Stimulated activated CD8-positive, alpha-beta memory T cell treated with anti-CD3 and anti-CD28 coated beads, Interleukin-15, amount 100 ng/mL, for 24 hours (primary cell): ENCODE measurements around the gene SLC46A3.
A peak's percentile ranks its signal among the peaks of the same experiment; 100 is the strongest.

Experiments
- DNase-seq: peaks from one replicate; pipeline ENCODE4 v3.0.0-alpha.2; 2020; ENCODE audit warnings: low read depth

Gene SLC46A3

GRCh38 chr13:28680541-28680940, 38.2 kb downstream of the SLC46A3 start:
- no peak for DNase-seq

DNA sequence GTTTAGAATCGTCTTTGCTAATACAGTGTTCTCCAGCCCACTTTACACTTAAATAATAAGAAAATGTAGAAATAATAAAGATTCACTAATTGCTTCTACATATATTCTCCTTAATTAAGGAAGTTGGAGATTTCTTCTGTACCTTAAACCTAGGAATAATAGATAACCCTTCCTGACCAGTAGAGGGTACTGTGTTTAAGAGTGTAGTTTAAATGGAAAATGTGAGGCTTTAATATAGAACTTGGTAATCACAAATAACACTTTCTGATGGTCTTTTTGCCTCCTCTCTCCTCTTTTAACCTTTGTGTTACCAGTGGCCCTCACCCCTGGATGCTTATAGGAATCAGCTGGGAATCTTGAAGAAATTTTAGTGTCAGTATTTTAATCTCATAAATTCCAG, 39.1 kb downstream of the SLC46A3 start:
- no peak for DNase-seq

DNA sequence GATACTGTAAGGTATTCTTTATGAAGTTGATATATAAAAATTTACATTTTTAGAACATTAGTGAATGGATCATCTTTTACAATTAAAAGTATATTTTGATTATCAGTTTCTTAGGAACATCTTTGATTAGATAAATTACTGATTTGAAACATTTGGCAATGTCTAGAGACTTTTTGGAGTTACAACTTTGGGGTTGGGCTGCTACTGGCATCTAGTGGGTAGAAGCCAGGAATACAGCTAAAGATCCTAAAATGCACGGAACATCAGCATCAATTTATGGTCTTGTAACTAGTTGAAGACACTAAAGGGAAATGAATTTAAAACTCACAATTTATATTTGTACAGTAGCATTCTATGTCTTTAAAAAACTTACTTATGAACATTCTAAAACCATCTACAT, 40.0 kb downstream of the SLC46A3 start:
- DNase-seq: no peak

- DNase-seq: no peak
These were observed 47.5 kb downstream of the SLC46A3 start for GRCh38 chr13:28671126-28671792.

- no peak for DNase-seq
These were observed 51.8 kb downstream of the SLC46A3 start for GRCh38 chr13:28666897-28667488.

- DNase-seq: no peak
These were observed 59.2 kb downstream of the SLC46A3 start for GRCh38 chr13:28659621-28659970.

DNA sequence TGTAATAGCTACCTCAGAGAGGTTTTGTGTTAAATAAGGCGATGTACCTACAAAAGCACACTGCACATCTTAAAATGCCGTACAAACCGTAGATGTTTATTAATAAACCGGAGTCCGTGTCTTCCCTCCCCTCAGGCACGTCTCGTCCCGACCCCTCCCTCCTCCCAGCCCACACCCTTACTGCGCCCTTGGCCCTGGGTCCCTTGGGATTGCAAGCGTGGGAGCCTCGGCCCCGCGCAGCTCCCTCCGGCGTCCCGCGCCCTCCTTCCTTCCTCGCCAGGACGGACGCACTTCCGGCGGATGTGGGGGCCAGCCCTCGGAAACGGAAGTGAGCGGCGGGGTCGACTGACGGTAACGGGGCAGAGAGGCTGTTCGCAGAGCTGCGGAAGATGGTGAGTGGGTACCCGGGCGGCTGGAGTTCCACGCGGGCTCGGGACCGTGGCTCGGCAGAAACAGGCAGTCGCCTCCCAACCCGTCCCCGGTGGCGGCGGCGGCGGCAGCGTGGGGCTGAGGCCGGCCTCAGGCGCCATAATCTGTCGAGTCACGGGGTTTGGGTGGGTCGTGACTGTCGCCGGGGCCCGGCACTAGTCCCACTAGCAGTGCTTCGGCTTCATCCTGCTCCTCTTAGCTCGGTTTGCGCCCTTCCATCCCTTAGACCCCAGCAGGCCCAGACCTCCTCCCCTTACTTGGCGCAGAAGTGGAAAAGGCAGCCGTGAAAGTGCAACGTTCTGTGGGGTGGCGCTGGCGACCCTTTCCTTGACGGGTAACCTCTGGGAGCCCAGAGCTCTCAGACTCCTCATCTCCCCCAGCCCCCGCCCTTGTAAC, 59.8 kb downstream of the SLC46A3 start, which contains the start of gene POMP:
POMP (plus strand) TSS at position 335 of the 825 bp plus-strand sequence; CDS start at position 390, 55 bp downstream.
- peak; percentile 90 for DNase-seq

GRCh38 chr13:28658539-28658795, 60.3 kb downstream of the SLC46A3 start:
- DNase-seq: no peak

- no peak for DNase-seq
These were observed 60.8 kb downstream of the SLC46A3 start for GRCh38 chr13:28657784-28658538.

- no peak for DNase-seq
These were observed 63.2 kb downstream of the SLC46A3 start for GRCh38 chr13:28655561-28655960.

- DNase-seq: no peak
These were observed 64.5 kb downstream of the SLC46A3 start for GRCh38 chr13:28654276-28654675.

DNA sequence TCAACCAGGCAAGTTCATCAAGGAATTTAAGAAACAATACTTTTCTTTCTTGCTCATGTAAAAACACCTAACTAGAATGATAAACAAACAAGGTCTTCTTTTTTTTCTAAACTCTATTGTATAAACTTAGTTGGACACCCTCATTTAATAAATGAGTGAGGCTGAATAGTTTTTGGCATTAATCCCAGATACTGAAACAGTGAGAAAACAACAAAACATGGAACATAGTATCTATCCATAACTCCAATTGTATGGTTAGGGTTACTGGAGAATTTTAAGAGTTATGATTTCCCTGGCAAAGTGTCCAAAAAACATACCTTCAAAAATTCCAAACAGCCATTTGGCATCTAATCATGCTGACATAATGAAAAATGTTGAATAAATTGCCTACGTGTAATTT, 65.7 kb downstream of the SLC46A3 start:
- no peak for DNase-seq

GRCh38 chr13:28651810-28652401, 66.9 kb downstream of the SLC46A3 start:
- no peak for DNase-seq

GRCh38 chr13:28650284-28650683, 68.5 kb downstream of the SLC46A3 start:
- no peak for DNase-seq
